ENCODE data around the gene RBPJL.

- TF ChIP-seq, protein P1, sequence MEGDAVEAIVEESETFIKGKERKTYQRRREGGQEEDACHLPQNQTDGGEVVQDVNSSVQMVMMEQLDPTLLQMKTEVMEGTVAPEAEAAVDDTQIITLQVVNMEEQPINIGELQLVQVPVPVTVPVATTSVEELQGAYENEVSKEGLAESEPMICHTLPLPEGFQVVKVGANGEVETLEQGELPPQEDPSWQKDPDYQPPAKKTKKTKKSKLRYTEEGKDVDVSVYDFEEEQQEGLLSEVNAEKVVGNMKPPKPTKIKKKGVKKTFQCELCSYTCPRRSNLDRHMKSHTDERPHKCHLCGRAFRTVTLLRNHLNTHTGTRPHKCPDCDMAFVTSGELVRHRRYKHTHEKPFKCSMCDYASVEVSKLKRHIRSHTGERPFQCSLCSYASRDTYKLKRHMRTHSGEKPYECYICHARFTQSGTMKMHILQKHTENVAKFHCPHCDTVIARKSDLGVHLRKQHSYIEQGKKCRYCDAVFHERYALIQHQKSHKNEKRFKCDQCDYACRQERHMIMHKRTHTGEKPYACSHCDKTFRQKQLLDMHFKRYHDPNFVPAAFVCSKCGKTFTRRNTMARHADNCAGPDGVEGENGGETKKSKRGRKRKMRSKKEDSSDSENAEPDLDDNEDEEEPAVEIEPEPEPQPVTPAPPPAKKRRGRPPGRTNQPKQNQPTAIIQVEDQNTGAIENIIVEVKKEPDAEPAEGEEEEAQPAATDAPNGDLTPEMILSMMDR (IDR thresholded peaks at IDR 0.05; ENCODE audit: low read length): no peak
- no peak for TF ChIP-seq EZH2 (optimal IDR thresholded peaks at IDR 0.05; ENCODE audit: low read depth, low read length)
Measured at GRCh38 chr20:45346291-45346718, 39.7 kb downstream of the RBPJL start.

All from MM.1S (cell line).